Measurements from ENCODE around the gene HELZ.
"Not testable (repeated sequence)": the region's sequence is repeated elsewhere in the genome, so short reads cannot be mapped to it uniquely, and the experiment has no call there.

Gene HELZ

GRCh38 chr17:67227488-67227887 lies 17.5 kb downstream of the HELZ start:
- no peak for DNase-seq (ENCODE audit: low read depth in 3 of 3)

- no peak for DNase-seq (ENCODE audit: low read depth in 3 of 3)
Measured at GRCh38 chr17:67225316-67225715, 19.7 kb downstream of the HELZ start.

GRCh38 chr17:67224736-67225135 lies 20.3 kb downstream of the HELZ start:
- DNase-seq (ENCODE audit: low read depth in 3 of 3) = no peak

- no peak for DNase-seq (ENCODE audit: low read depth in 3 of 3)
Measured at GRCh38 chr17:67223924-67224323, 21.1 kb downstream of the HELZ start.

GRCh38 chr17:67221062-67221998 lies 23.7 kb downstream of the HELZ start:
- no peak for DNase-seq (ENCODE audit: low read depth in 3 of 3)

- no peak for DNase-seq (ENCODE audit: low read depth in 3 of 3)
Measured at GRCh38 chr17:67218385-67218950, 26.5 kb downstream of the HELZ start.

- DNase-seq (ENCODE audit: low read depth in 3 of 3) = no peak
Measured at GRCh38 chr17:67217446-67217845, 27.6 kb downstream of the HELZ start.

GRCh38 chr17:67216578-67217320 lies 28.2 kb downstream of the HELZ start:
- no peak for DNase-seq (ENCODE audit: low read depth in 3 of 3)

GRCh38 chr17:67215991-67216421 lies 29.0 kb downstream of the HELZ start:
- DNase-seq (ENCODE audit: low read depth in 3 of 3) = no peak

- no peak for DNase-seq (ENCODE audit: low read depth in 3 of 3)
Measured at GRCh38 chr17:67212714-67213417, 32.1 kb downstream of the HELZ start.

GRCh38 chr17:67212231-67212630 lies 32.8 kb downstream of the HELZ start:
- DNase-seq (ENCODE audit: low read depth in 3 of 3) = no peak

- no peak for DNase-seq (ENCODE audit: low read depth in 3 of 3)
Measured at GRCh38 chr17:67211742-67212141, 33.3 kb downstream of the HELZ start.

GRCh38 chr17:67210915-67211314 lies 34.1 kb downstream of the HELZ start:
- no peak for DNase-seq (ENCODE audit: low read depth in 3 of 3)

GRCh38 chr17:67208232-67208631 lies 36.8 kb downstream of the HELZ start:
- DNase-seq (ENCODE audit: low read depth in 3 of 3) = no peak

- no peak for DNase-seq (ENCODE audit: low read depth in 3 of 3)
Measured at GRCh38 chr17:67203818-67204217, 41.2 kb downstream of the HELZ start.

- no peak for DNase-seq (ENCODE audit: low read depth in 3 of 3)
Measured at GRCh38 chr17:67202503-67202902, 42.5 kb downstream of the HELZ start.

- no peak for DNase-seq (ENCODE audit: low read depth in 3 of 3)
Measured at GRCh38 chr17:67200727-67201301, 44.2 kb downstream of the HELZ start.

GRCh38 chr17:67198131-67198530 lies 46.9 kb downstream of the HELZ start:
- no peak for DNase-seq (ENCODE audit: low read depth in 3 of 3)

- DNase-seq (ENCODE audit: low read depth in 3 of 3) = not testable (repeated sequence)
Measured at GRCh38 chr17:67197023-67197422, 48.0 kb downstream of the HELZ start.

GRCh38 chr17:67196422-67196821 lies 48.6 kb downstream of the HELZ start:
- no peak for DNase-seq (ENCODE audit: low read depth in 3 of 3)

- no peak for DNase-seq (ENCODE audit: low read depth in 3 of 3)
Measured at GRCh38 chr17:67194134-67194533, 50.9 kb downstream of the HELZ start.

GRCh38 chr17:67187927-67188326 lies 57.1 kb downstream of the HELZ start:
- DNase-seq (ENCODE audit: low read depth in 3 of 3) = no peak

Measured in stimulated activated CD4-positive, alpha-beta T cell treated with anti-CD3 and anti-CD28 coated beads, TNF-alpha, amount 100 ng/mL, for 24 hours (primary cell).